Bronchial epithelial cell (primary cell): ENCODE data around the gene AFDN. TPM values are rescaled to one million over a fixed set of nuclear protein-coding genes. Genes with fewer than 3 reads are reported as not detected.

Experiments
- DNase-seq: peaks from one replicate; pipeline ENCODE4 v3.0.0-alpha.2; 2010; ENCODE audit warnings: low read depth
- FAIRE-seq: peaks from 2 replicates; lab custom pipeline; 2011; peaks lifted over from hg19 to GRCh38; lab: Jason Lieb, UNC
- H3K27me3 ChIP-seq: 2 replicates; pipeline ENCODE4 v1.5.1; 2011; ENCODE audit warnings: low read length; ENCODE audit not compliant: control insufficient read depth, insufficient read depth
- H3K36me3 ChIP-seq: 2 replicates; pipeline ENCODE4 v1.5.1; 2011; ENCODE audit warnings: low read length; ENCODE audit not compliant: control insufficient read depth, insufficient read depth
- H3K4me3 ChIP-seq: 2 replicates; pipeline ENCODE4 v1.5.1; 2011; ENCODE audit warnings: mild to moderate bottlenecking, low read depth, low read length, control low read depth
- total RNA-seq: library from RNA; depleted of rRNA; stranded (reverse); fragments of >200 nt; gene quantifications from 2 replicates; pipeline ENCODE4 v1.2.1, GENCODE V29; 2014
- TF ChIP-seq, protein P1 (sequence below): IDR thresholded peaks from 2 replicates; pipeline ENCODE4 v1.5.1; 2011; ENCODE audit warnings: mild to moderate bottlenecking, moderate library complexity, low read length, control low read depth, inconsistent platforms; ENCODE audit not compliant: insufficient read depth, severe bottlenecking

AFDN gene
- total RNA-seq, 1 donor from 2014 or later: 146 TPM

DNA sequence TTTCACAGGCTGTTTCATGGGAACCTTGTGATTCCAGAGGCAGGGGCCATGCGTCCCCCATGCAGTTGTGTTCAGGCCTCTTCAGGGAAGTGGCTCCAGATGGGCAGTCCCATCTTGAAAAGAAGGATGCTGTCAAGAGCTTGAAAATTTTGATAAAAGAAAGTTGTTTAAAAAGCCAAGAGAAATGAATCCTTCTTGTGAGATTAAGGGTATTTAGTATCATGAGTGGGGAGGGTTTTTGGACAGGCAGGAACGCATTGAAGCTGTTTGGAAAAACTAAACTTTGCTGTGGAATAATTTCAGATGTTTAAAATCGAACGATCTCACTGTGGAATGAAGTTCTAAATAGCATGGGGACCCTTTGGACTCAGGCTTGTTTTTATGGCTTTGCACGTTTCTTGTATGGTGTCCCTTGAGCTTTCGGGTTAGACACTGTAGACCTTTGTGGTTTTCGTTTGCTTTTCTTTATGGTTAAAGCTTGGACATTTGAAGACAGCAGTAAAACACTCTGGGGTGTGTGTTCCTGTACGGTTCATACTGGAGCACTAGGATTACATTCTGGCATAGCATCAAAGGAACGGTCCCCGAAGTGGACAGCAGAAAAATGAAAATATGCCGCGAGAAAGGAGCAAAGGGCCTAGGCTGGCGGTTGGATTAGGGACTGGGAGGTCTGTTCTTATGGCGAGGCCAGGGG lies 188.9 kb downstream of the AFDN start:
- Histone ChIP-seq H3K4me3 (no peak overlapping the region), H3K36me3 (no peaks in the 10 kb centered on the region), H3K27me3 (peaks cover 8% of the 10 kb centered on the region)
- FAIRE-seq: no peak
- DNase-seq: no peak
- TF ChIP-seq, protein P1, sequence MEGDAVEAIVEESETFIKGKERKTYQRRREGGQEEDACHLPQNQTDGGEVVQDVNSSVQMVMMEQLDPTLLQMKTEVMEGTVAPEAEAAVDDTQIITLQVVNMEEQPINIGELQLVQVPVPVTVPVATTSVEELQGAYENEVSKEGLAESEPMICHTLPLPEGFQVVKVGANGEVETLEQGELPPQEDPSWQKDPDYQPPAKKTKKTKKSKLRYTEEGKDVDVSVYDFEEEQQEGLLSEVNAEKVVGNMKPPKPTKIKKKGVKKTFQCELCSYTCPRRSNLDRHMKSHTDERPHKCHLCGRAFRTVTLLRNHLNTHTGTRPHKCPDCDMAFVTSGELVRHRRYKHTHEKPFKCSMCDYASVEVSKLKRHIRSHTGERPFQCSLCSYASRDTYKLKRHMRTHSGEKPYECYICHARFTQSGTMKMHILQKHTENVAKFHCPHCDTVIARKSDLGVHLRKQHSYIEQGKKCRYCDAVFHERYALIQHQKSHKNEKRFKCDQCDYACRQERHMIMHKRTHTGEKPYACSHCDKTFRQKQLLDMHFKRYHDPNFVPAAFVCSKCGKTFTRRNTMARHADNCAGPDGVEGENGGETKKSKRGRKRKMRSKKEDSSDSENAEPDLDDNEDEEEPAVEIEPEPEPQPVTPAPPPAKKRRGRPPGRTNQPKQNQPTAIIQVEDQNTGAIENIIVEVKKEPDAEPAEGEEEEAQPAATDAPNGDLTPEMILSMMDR: no peak

- Histone ChIP-seq H3K36me3 (no peaks in the 10 kb centered on the region), H3K4me3 (no peak overlapping the region), H3K27me3 (peaks cover 8% of the 10 kb centered on the region)
- FAIRE-seq (peak; percentile 40), DNase-seq (no peak)
- TF ChIP-seq, protein P1: no peak
These were observed 189.5 kb downstream of the AFDN start for GRCh38 chr6:168016176-168016620.

GRCh38 chr6:168016721-168017525 lies 190.2 kb downstream of the AFDN start:
- FAIRE-seq (no peak), DNase-seq (peak; percentile 43)
- TF ChIP-seq, protein P1: no peak
- Histone ChIP-seq H3K27me3 (peaks cover 8% of the 10 kb centered on the region), H3K36me3 (no peaks in the 10 kb centered on the region), H3K4me3 (no peak overlapping the region)

DNA sequence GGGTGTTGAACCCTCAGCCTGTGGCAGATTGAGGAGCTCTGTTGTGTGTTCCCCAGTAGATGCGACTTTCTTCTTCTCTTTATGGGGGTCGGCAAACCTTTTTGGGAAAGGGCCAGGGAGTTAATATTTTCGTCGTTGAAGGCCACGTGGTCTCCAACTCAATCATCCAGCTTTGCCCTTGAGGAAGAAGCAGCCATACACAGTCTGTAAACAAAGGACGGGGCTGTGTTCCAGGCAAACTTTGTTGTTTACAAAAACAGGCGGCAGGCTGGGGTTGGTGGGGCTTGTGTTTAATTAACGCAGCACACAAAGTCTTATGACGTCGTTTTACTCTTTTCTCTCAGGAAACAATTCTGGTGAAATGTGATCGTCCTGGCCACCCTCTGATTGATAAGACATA lies 190.9 kb downstream of the AFDN start:
- DNase-seq: no peak
- H3K4me3 ChIP-seq: no peak overlapping the region
- TF ChIP-seq, protein P1: no peak
- FAIRE-seq: no peak
- peaks cover 8% of the 10 kb centered on the region for H3K27me3 ChIP-seq
- no peaks in the 10 kb centered on the region for H3K36me3 ChIP-seq

- H3K27me3 ChIP-seq: peaks cover 6% of the 10 kb centered on the region
- DNase-seq (no peak), FAIRE-seq (no peak)
- no peaks in the 10 kb centered on the region for H3K36me3 ChIP-seq
- TF ChIP-seq, protein P1: no peak
- no peak overlapping the region for H3K4me3 ChIP-seq
These were observed 192.0 kb downstream of the AFDN start for GRCh38 chr6:168018664-168019063.
